Endothelial cell of umbilical vein (primary cell): Measurements from ENCODE around the gene FNDC5. TPM values are rescaled to one million over a fixed set of nuclear protein-coding genes. Genes with fewer than 3 reads are reported as not detected.

ENCODE experiments used
- BruUV-seq: library from RNA; stranded (reverse); fragments of 400-500 nt; replicated peaks from 2 replicates; lab custom pipeline; 2021; lab: Mats Ljungman, UMichigan
- CTCF ChIA-PET: fragments of 300-600, 350-600 bp; sonication (Branson Sonifier 250); formaldehyde crosslinking; loops from one replicate; lab custom pipeline; 2021; ENCODE audit warnings: antibody characterized with exemption, inconsistent platforms; lab: Charles Lee
- POLR2A ChIA-PET: fragments of 300-600, 350-600 bp; sonication (Branson Sonifier 250); formaldehyde crosslinking; loops from one replicate; lab custom pipeline; 2021; ENCODE audit warnings: antibody characterized with exemption, inconsistent platforms; lab: Charles Lee
- DNase-seq: peaks from one replicate; pipeline ENCODE4 v3.0.0-alpha.2; 2011; ENCODE audit warnings: low read depth, low spot score
- FAIRE-seq: peaks from 2 replicates; lab custom pipeline; 2011; peaks lifted over from hg19 to GRCh38; lab: Jason Lieb, UNC
- H2AFZ ChIP-seq: 2 replicates; pipeline ENCODE4 v1.6.0; 2012; ENCODE audit warnings: low read depth, low read length, control low read depth, inconsistent platforms
- H3K27ac ChIP-seq: 2 replicates; pipeline ENCODE4 v1.5.1; 2011; ENCODE audit warnings: low read depth, mild to moderate bottlenecking, control low read depth, low read length, moderate library complexity; ENCODE audit not compliant: insufficient read depth
- H3K27me3 ChIP-seq, 2 experiments: 2 replicates each; pipeline versions ENCODE4 v1.6.0 to v1.6.1; 2011; ENCODE audit warnings: low read length in 2 of 2, mixed read lengths in 1 of 2; ENCODE audit not compliant: control insufficient read depth in 2 of 2, insufficient read depth in 2 of 2
- H3K36me3 ChIP-seq, 2 experiments: 2 replicates in 1 of 2; 3 replicates in 1 of 2; pipeline ENCODE4 v1.5.1; 2011; ENCODE audit warnings: low read length in 2 of 2, mild to moderate bottlenecking in 1 of 2, moderate library complexity in 1 of 2; ENCODE audit not compliant: control insufficient read depth in 2 of 2, insufficient read depth in 2 of 2; ENCODE audit errors: extremely low read depth in 1 of 2
- H3K4me1 ChIP-seq: 3 replicates; pipeline ENCODE4 v1.5.1; 2011; ENCODE audit warnings: mild to moderate bottlenecking, low read length; ENCODE audit not compliant: control insufficient read depth, insufficient read depth; ENCODE audit errors: extremely low read depth
- H3K4me2 ChIP-seq: 2 replicates; pipeline ENCODE4 v1.6.1; 2011; ENCODE audit warnings: low read length, control low read depth, mixed read lengths; ENCODE audit not compliant: insufficient read depth
- H3K4me3 ChIP-seq, 3 experiments: fragments of 200-600 bp in 1 of 3; sonication (generic), shearing (Covaris generic) in 1 of 3; replicated peaks in 1 of 3; 2 replicates each; pipeline ENCODE4 v1.5.1; 2011 to 2016; ENCODE audit warnings: control low read depth in 3 of 3, low read length in 3 of 3, mild to moderate bottlenecking in 2 of 3, inconsistent platforms in 1 of 3, low read depth in 1 of 3, moderate library complexity in 1 of 3; ENCODE audit not compliant: insufficient read depth in 1 of 3
- H3K79me2 ChIP-seq: 2 replicates; pipeline ENCODE4 v1.6.0; 2012; ENCODE audit warnings: low read length, inconsistent platforms; ENCODE audit not compliant: control insufficient read depth, insufficient read depth
- H3K9ac ChIP-seq: replicated peaks from 2 replicates; pipeline ENCODE3; 2011; ENCODE audit warnings: low read length, control low read depth; ENCODE audit not compliant: insufficient read depth; ENCODE audit errors: extremely low read depth
- H3K9me1 ChIP-seq: replicated peaks from 3 replicates; pipeline ENCODE4 v1.6.0; 2011; ENCODE audit warnings: mild to moderate bottlenecking, low read length; ENCODE audit not compliant: control insufficient read depth, insufficient read depth; ENCODE audit errors: extremely low read depth
- H3K9me3 ChIP-seq: replicated peaks from 2 replicates; pipeline ENCODE4 v1.5.1; 2012; ENCODE audit warnings: low read length, inconsistent platforms; ENCODE audit not compliant: control insufficient read depth, insufficient read depth
- H4K20me1 ChIP-seq: replicated peaks from 2 replicates; pipeline ENCODE3; 2011; ENCODE audit warnings: mild to moderate bottlenecking, low read length; ENCODE audit not compliant: control insufficient read depth, insufficient read depth; ENCODE audit errors: extremely low read depth
- CTCF ChIP-seq, 2 donors: IDR thresholded peaks; 1 replicate in 1 of 2; 2 replicates in 1 of 2; pipeline ENCODE4 v1.5.1; 2011; ENCODE audit warnings: low read length in 2 of 2, mild to moderate bottlenecking in 2 of 2, moderate library complexity in 2 of 2, control low read depth in 1 of 2, inconsistent platforms in 1 of 2, low read depth in 1 of 2; ENCODE audit not compliant: insufficient read depth in 1 of 2; ENCODE audit errors: extremely low read depth in 1 of 2
- EZH2 ChIP-seq: IDR thresholded peaks from 2 replicates; pipeline ENCODE4 v1.6.1; 2012; ENCODE audit warnings: borderline replicate concordance, low read depth, mild to moderate bottlenecking, moderate library complexity, low read length, inconsistent platforms; ENCODE audit not compliant: severe bottlenecking
- FOS ChIP-seq: IDR thresholded peaks from 2 replicates; pipeline ENCODE4 v1.6.1; 2011; ENCODE audit warnings: mild to moderate bottlenecking, low read length, moderate library complexity, borderline replicate concordance; ENCODE audit not compliant: insufficient read depth
- GATA2 ChIP-seq: IDR thresholded peaks from 2 replicates; pipeline ENCODE4 v1.7.0; 2011; ENCODE audit warnings: low read depth, mild to moderate bottlenecking, moderate library complexity, mixed read lengths, low read length; ENCODE audit not compliant: insufficient read length, insufficient read depth
- JUN ChIP-seq: IDR thresholded peaks from 2 replicates; pipeline ENCODE4 v1.6.1; 2011; ENCODE audit warnings: borderline replicate concordance, low read depth; ENCODE audit not compliant: insufficient read length, insufficient read depth
- MAX ChIP-seq: IDR thresholded peaks from 2 replicates; pipeline ENCODE4 v1.6.1; 2011; ENCODE audit not compliant: insufficient read depth, insufficient read length
- MYC ChIP-seq: IDR thresholded peaks from one replicate; pipeline ENCODE4 v1.6.1; 2011; ENCODE audit warnings: mild to moderate bottlenecking, low read depth, low read length
- POLR2A ChIP-seq: IDR thresholded peaks from 2 replicates; pipeline ENCODE4 v1.6.1; 2012; ENCODE audit warnings: low read depth, mild to moderate bottlenecking, control low read depth, low read length
- POLR2AphosphoS5 ChIP-seq: IDR thresholded peaks from 2 replicates; pipeline ENCODE4 v1.6.1; 2012; ENCODE audit warnings: low read depth, mild to moderate bottlenecking, control low read depth, low read length, moderate library complexity; ENCODE audit not compliant: insufficient read depth
- dilution Hi-C: fragments of 300-500 bp; cut with MboI; formaldehyde crosslinking; loops from one replicate; pipeline ENCODE4 v1.15.0; 2019; ENCODE audit warnings: low sequenced_read_pairs; ENCODE audit not compliant: extremely low pct_ligation_motif_present
- intact Hi-C: fragments of 100-400 bp; cut with micrococcal nuclease; formaldehyde crosslinking; loops from one replicate; pipeline ENCODE4 v1.10.0; 2022
- polyA plus RNA-seq, 4 experiments: library from polyadenylated mRNA; depleted of rRNA in 3 of 4; stranded (reverse) in 3 of 4; unstranded in 1 of 4; fragments of >200 nt; gene quantifications; 2 replicates each; pipeline versions ENCODE4 v1.2.1 to v1.2.3, GENCODE V29; 2011 to 2012; ENCODE audit warnings: missing spikeins in 1 of 4
- total RNA-seq: library from RNA; stranded (reverse); gene quantifications from 2 replicates; pipeline ENCODE4 v1.2.3, GENCODE V29; 2021

The FNDC5 gene
- total and polyA plus RNA-seq, 2 donors (not counting 3 experiments of a cell fraction or from before 2014, with no cell fraction given) = 0.14 to 0.64 TPM

GRCh38 chr1:32868806-32869455, 1.8 kb downstream of the FNDC5 start:
- CTCF ChIA-PET = no interaction called here
- no peak overlapping the region for H3K9ac ChIP-seq
- no peak overlapping the region for H2AFZ ChIP-seq
- no peaks in the 10 kb centered on the region for H3K9me1 ChIP-seq
- intact Hi-C loops (no loop called here), dilution Hi-C loops (no loop called here)
- no peak for TF ChIP-seq GATA2
- TF ChIP-seq POLR2AphosphoS5 = no peak
- TF ChIP-seq MYC = no peak
- TF ChIP-seq CTCF (IDR thresholded peaks at IDR 0.05; ENCODE audit: extremely low read depth in 1 of 2, insufficient read depth in 1 of 2, low read depth in 1 of 2, low read length in 2 of 2) = no peak
- no peak for TF ChIP-seq JUN
- TF ChIP-seq MAX = no peak
- TF ChIP-seq EZH2 = no peak
- TF ChIP-seq POLR2A = no peak
- TF ChIP-seq FOS = no peak
- H3K4me1 ChIP-seq = no peaks in the 10 kb centered on the region
- peaks cover 14 to 15% of the 10 kb centered on the region in 2 experiments for H3K27me3 ChIP-seq
- no peaks in the 10 kb centered on the region for H4K20me1 ChIP-seq
- no peak for FAIRE-seq
- no peak overlapping the region for H3K27ac ChIP-seq
- H3K79me2 ChIP-seq = no peaks in the 10 kb centered on the region
- no peak overlapping the region for H3K4me3 ChIP-seq
- no peaks in the 10 kb centered on the region for H3K36me3 ChIP-seq
- no TSS peak for BruUV-seq
- DNase-seq = no peak
- no peak overlapping the region for H3K4me2 ChIP-seq
- no peaks in the 10 kb centered on the region for H3K9me3 ChIP-seq
- POLR2A ChIA-PET = no interaction called here
